ENCODE data around the gene MBTD1. TPM values are rescaled to one million over a fixed set of nuclear protein-coding genes. Genes with fewer than 3 reads are reported as not detected.
"Not testable (repeated sequence)": the region's sequence is repeated elsewhere in the genome, so short reads cannot be mapped to it uniquely, and the experiment has no call there.

MBTD1 gene
- total RNA-seq, 6 experiments from 2014 or later, result 4.4 to 8.8 (median 7.4) TPM

DNA sequence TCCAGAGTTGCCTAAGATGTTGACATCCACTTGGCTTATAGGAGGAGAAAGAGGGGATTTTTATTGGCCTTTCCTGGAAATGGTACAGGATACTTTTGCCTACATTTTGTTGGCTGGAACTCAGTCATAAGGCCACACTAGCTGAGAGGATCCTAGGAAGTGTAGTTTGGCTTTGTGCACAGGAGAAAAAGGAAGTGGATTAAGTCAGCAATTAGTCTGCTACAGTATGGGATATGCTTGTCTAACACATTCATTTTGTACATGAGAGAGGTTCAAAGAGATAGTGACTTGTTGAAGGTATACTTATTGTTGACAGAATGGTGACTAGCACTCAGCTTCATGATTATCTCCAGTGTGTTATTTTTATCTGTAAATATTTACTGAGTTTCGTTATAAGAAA is 10.8 kb upstream of the MBTD1 start:
- peak in 2 of 4 donors; percentile 25 to 31 for ATAC-seq
- intact Hi-C loops (cut with DNase I), result no loop called here
- Histone ChIP-seq H3K4me1 (no peaks in the 10 kb centered on the region), H3K4me3 (no peak overlapping the region), H3K36me3 (peaks cover 0 to 50% (median 7%) of the 10 kb centered on the region in 4 donors), H3K9me3 (no peaks in the 10 kb centered on the region), H3K27me3 (no peaks in the 10 kb centered on the region), H3K27ac (no peak overlapping the region)
- TF ChIP-seq, protein P1, sequence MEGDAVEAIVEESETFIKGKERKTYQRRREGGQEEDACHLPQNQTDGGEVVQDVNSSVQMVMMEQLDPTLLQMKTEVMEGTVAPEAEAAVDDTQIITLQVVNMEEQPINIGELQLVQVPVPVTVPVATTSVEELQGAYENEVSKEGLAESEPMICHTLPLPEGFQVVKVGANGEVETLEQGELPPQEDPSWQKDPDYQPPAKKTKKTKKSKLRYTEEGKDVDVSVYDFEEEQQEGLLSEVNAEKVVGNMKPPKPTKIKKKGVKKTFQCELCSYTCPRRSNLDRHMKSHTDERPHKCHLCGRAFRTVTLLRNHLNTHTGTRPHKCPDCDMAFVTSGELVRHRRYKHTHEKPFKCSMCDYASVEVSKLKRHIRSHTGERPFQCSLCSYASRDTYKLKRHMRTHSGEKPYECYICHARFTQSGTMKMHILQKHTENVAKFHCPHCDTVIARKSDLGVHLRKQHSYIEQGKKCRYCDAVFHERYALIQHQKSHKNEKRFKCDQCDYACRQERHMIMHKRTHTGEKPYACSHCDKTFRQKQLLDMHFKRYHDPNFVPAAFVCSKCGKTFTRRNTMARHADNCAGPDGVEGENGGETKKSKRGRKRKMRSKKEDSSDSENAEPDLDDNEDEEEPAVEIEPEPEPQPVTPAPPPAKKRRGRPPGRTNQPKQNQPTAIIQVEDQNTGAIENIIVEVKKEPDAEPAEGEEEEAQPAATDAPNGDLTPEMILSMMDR (IDR thresholded peaks at IDR 0.05), result no peak
- TF ChIP-seq POLR2A (IDR thresholded peaks at IDR 0.05), result no peak
- DNase-seq, result no peak
- WGBS (ENCODE audit: insufficient coverage, low coverage, low lambda C conversion rate, missing lambda C conversion rate), result 27% methylated on average over 1 of the region's 1 CpG

DNA sequence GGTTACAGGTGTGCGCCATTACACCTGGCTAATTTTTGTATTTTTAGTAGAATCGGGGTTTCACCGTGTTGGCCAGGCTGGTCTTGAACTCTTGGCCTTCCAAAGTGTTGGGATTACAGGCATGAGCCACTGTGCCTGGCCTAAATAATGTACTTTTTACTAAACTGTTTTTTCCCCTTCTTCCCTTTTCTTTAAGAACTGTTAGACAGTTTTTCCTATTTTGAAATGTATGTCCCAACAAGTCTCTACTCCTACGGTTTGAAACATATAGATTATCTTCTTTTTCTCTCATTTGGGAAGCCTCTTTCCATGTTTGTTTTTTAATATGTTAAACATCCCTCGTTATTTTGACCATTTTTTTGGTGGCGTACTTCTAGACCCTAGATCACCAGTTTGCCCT is 10.1 kb upstream of the MBTD1 start:
- H3K36me3 ChIP-seq, result peaks cover 0 to 46% (median 7%) of the 10 kb centered on the region in 4 donors
- DNase-seq (no peak), ATAC-seq (no peak)
- H3K27me3 ChIP-seq, result no peaks in the 10 kb centered on the region
- no peak overlapping the region for H3K4me3 ChIP-seq
- H3K9me3 ChIP-seq, result no peaks in the 10 kb centered on the region
- TF ChIP-seq POLR2A (IDR thresholded peaks at IDR 0.05), result no peak
- TF ChIP-seq, protein P1 (IDR thresholded peaks at IDR 0.05), result no peak
- H3K4me1 ChIP-seq, result no peaks in the 10 kb centered on the region
- WGBS (ENCODE audit: insufficient coverage, low coverage, low lambda C conversion rate, missing lambda C conversion rate), result 93% methylated on average over 6 of the region's 6 CpGs
- no peak overlapping the region for H3K27ac ChIP-seq
- intact Hi-C loops (cut with DNase I), result no loop called here

DNA sequence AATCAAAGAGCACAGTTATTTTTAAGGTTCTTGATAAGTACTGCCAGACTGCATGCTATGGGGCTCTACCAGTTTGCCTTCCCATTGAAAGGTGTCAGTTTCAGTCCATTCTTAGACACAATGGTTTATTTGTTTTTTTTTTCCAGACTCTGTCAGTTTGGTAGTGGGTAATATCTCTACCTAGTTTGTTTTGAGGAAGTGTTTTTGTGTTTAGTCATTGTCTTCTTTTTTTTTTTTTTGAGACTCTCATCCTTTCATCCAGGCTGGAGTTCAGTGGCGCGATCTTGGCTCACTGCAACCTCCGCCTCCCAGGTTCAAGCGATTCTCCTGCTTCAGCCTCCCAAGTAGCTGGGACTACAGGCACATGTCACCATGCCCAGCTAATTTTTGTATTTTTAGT is 4.6 kb upstream of the MBTD1 start:
- peaks cover 0 to 31% (median 7%) of the 10 kb centered on the region in 4 donors for H3K36me3 ChIP-seq
- WGBS (ENCODE audit: insufficient coverage, low coverage, low lambda C conversion rate, missing lambda C conversion rate), result 89% methylated on average over 4 of the region's 4 CpGs
- intact Hi-C loops (cut with DNase I); ATAC-seq; H3K27me3 ChIP-seq; H3K9me3 ChIP-seq; H3K27ac ChIP-seq; DNase-seq; H3K4me3 ChIP-seq: not testable (repeated sequence)
- H3K4me1 ChIP-seq, result peaks cover 0 to 13% (median 2%) of the 10 kb centered on the region in 4 donors

DNA sequence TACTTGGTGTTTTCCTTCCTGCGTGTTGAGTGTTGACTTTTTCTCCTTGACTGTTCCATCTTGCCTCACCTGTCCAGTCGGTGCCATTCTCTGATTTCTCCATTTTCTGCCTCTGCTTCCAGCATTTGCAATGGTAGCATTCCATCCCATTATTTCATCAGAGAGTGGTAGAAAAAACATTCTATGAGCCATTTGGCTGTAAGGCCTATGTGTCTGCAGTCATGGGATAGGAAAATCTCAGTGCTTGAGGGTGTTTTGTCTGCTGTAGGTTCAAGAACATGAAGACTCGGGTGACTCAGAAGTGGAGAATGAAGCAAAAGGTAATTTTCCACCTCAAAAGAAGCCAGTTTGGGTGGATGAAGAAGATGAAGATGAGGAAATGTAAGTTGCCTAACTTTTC is 3.2 kb upstream of the MBTD1 start:
- Histone ChIP-seq H3K27ac (no peak overlapping the region), H3K9me3 (no peaks in the 10 kb centered on the region), H3K4me3 (no peak overlapping the region), H3K4me1 (peaks cover 0 to 23% (median 6%) of the 10 kb centered on the region in 4 donors), H3K27me3 (no peaks in the 10 kb centered on the region), H3K36me3 (peaks cover 0 to 18% (median 7%) of the 10 kb centered on the region in 4 donors)
- ATAC-seq (no peak), DNase-seq (no peak)
- intact Hi-C loops (cut with DNase I), result no loop called here
- WGBS (ENCODE audit: insufficient coverage, low coverage, low lambda C conversion rate, missing lambda C conversion rate), result 98% methylated on average over 3 of the region's 3 CpGs
- no peak for TF ChIP-seq POLR2A (IDR thresholded peaks at IDR 0.05)
- TF ChIP-seq, protein P1 (IDR thresholded peaks at IDR 0.05), result no peak

DNA sequence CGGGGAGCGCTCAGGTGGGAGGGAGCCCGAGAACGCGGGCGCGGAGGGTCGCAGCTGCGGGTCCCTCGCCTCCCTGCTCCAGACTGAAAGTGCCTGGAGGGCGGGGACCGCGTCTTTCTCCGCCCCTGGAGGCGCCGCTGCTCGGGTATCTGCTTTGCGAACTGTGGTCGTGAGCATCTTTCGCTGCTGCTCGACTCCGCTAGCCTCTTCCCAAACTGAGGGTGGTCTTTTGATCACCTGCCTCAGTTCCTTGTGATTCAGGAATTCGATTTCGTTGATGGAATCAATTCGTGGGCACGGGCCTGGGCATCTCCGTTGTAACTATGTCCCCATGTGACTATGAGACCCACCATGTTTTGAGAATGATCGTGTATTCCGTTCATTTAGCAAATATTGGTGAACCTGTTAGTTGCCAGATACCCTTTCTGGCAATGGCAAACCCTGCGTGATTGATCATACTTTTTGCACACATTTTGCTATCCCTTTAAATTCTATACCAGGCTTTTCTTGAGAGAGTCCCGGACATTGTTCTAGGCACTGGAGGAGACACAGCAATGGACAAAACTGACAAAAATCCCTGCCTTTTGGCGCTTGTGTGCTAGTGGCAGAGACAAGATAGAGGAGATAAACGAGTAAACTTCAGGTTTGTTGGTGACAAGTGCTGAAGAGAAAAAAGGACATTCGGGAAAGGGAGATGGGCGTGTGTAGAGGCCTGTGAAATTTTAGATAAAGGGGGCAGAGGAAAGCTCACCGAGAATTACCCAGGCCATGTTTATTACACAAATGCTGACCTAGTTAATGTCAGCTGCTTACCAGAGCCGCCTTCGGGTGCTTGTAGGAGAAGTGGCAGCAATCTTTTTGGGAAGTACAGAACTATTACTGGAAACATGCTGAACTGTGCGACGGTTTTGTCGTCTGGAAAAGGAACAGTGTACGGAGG is 1.4 kb upstream of the MBTD1 start:
- no peaks in the 10 kb centered on the region for H3K27me3 ChIP-seq
- no peak for ATAC-seq
- TF ChIP-seq, protein P1 (IDR thresholded peaks at IDR 0.05), result no peak
- no peak for TF ChIP-seq POLR2A (IDR thresholded peaks at IDR 0.05)
- peak overlapping the region; percentile 89 to 99 (median 98) for H3K4me3 ChIP-seq
- intact Hi-C loops (cut with DNase I), result no loop called here
- peaks cover 0 to 13% (median 0%) of the 10 kb centered on the region in 4 donors for H3K36me3 ChIP-seq
- peaks cover 0 to 40% (median 14%) of the 10 kb centered on the region in 4 donors for H3K4me1 ChIP-seq
- DNase-seq, result peak in 1 of 3 donors; percentile 79
- H3K9me3 ChIP-seq, result no peaks in the 10 kb centered on the region
- H3K27ac ChIP-seq, result peak overlapping the region; percentile 95 to 97 (median 96)
- WGBS (ENCODE audit: insufficient coverage, low coverage, low lambda C conversion rate, missing lambda C conversion rate), result 15% methylated on average over 25 of the region's 42 CpGs

Measured in right lobe of liver (tissue), 6 donors.